K562 (cell line): Measurements from ENCODE around the gene TGM1.

ENCODE experiments used
- OTX1 ChIP-seq: fragments of 450-650 bp; formaldehyde crosslinking; IDR thresholded peaks from 2 replicates; pipeline ENCODE4 v1.4.0; 2022; ENCODE audit warnings: mild to moderate bottlenecking
- TF ChIP-seq, protein P1 (sequence below), 3 experiments: IDR thresholded peaks in 2 of 3; conservative IDR thresholded peaks in 1 of 3; 2 replicates each; pipeline ENCODE4 v1.5.1; 2011 to 2012; ENCODE audit warnings: low read length in 3 of 3, mild to moderate bottlenecking in 3 of 3, control low read depth in 2 of 3, improper control_type of control experiment in 1 of 3, inconsistent platforms in 1 of 3, low read depth in 1 of 3, mixed read lengths in 1 of 3, moderate library complexity in 1 of 3; ENCODE audit not compliant: insufficient read depth in 2 of 3

- no peak for TF ChIP-seq OTX1
- TF ChIP-seq, protein P1, sequence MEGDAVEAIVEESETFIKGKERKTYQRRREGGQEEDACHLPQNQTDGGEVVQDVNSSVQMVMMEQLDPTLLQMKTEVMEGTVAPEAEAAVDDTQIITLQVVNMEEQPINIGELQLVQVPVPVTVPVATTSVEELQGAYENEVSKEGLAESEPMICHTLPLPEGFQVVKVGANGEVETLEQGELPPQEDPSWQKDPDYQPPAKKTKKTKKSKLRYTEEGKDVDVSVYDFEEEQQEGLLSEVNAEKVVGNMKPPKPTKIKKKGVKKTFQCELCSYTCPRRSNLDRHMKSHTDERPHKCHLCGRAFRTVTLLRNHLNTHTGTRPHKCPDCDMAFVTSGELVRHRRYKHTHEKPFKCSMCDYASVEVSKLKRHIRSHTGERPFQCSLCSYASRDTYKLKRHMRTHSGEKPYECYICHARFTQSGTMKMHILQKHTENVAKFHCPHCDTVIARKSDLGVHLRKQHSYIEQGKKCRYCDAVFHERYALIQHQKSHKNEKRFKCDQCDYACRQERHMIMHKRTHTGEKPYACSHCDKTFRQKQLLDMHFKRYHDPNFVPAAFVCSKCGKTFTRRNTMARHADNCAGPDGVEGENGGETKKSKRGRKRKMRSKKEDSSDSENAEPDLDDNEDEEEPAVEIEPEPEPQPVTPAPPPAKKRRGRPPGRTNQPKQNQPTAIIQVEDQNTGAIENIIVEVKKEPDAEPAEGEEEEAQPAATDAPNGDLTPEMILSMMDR (IDR thresholded peaks at IDR 0.05 in 2 of 3, conservative IDR thresholded peaks at IDR 0.05 in 1 of 3; ENCODE audit: insufficient read depth in 2 of 3, low read depth in 1 of 3, low read length in 3 of 3) = peak; percentile 50 to 67 (median 54); a peak in 5 of 6 replicates
Measured at GRCh38 chr14:24297190-24297964, 34.4 kb upstream of the TGM1 start.
